SIG-M5 (cell line): ENCODE results near the gene DCAF17.
"Not testable (repeated sequence)": the region's sequence is repeated elsewhere in the genome, so short reads cannot be mapped to it uniquely, and the experiment has no call there.

Experiments
- DNase-seq: peaks from one replicate; lab custom pipeline; 2025; lab: John Stamatoyannopoulos, UW

Gene DCAF17

GRCh38 chr2:171411214-171411613 is 22.8 kb upstream of the DCAF17 start:
- DNase-seq: no peak

- DNase-seq: no peak
Measured at GRCh38 chr2:171411791-171412483, 22.1 kb upstream of the DCAF17 start.

GRCh38 chr2:171412571-171413175 is 21.4 kb upstream of the DCAF17 start:
- DNase-seq: no peak

GRCh38 chr2:171414645-171415044 is 19.4 kb upstream of the DCAF17 start:
- not testable (repeated sequence) for DNase-seq

GRCh38 chr2:171416009-171416926 is 17.8 kb upstream of the DCAF17 start:
- DNase-seq: no peak

GRCh38 chr2:171419333-171419732 is 14.7 kb upstream of the DCAF17 start:
- DNase-seq: no peak

GRCh38 chr2:171420728-171421563 is 13.1 kb upstream of the DCAF17 start:
- DNase-seq: no peak

GRCh38 chr2:171422710-171423495 is 11.1 kb upstream of the DCAF17 start:
- DNase-seq: not testable (repeated sequence)

GRCh38 chr2:171430516-171431410 is 3.3 kb upstream of the DCAF17 start:
- no peak for DNase-seq

GRCh38 chr2:171431677-171432167 is 2.3 kb upstream of the DCAF17 start:
- DNase-seq: no peak

- DNase-seq: no peak
Measured at GRCh38 chr2:171432206-171432968, 1.6 kb upstream of the DCAF17 start.

- DNase-seq: peak; percentile 34
Measured at GRCh38 chr2:171432969-171433762, 860 bp upstream of the DCAF17 start.

- DNase-seq: no peak
Measured at GRCh38 chr2:171433763-171434012, 338 bp upstream of the DCAF17 start, which contains the start of gene METTL8. METTL8 (minus strand) TSS chr2:171433990; CDS start chr2:171392185, 41,805 bp downstream.

GRCh38 chr2:171436307-171436706 is 2.3 kb downstream of the DCAF17 start:
- DNase-seq: no peak

- no peak for DNase-seq
Measured at GRCh38 chr2:171441470-171441869, 7.4 kb downstream of the DCAF17 start.

- DNase-seq: no peak
Measured at GRCh38 chr2:171447675-171448074, 13.6 kb downstream of the DCAF17 start.

- DNase-seq: no peak
Measured at GRCh38 chr2:171451074-171451473, 17.0 kb downstream of the DCAF17 start.

- DNase-seq: no peak
Measured at GRCh38 chr2:171452773-171453172, 18.7 kb downstream of the DCAF17 start.
